Measurements from ENCODE around the gene LCN2.

DNA sequence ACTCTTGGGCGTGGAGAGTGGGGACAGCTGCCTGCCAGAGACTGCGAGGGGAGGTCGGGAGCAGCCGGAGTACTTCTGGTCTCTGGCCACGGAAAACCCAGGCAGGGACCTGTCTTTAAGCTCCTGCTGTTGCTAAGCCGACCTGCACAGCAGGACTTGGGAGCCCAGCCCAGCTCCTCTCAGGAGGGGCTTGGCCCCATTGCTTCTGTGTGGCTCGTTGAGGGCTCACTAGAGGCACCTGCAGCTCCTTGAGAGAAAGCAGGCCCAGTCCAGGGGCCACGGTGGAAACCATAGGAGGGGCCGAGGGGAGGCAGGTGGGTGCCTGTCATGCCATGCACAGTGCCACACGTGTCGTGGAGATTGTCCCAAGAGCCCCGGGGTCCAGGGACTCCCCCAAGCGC lies 3.3 kb upstream of the LCN2 start:
- TF ChIP-seq, protein P1, sequence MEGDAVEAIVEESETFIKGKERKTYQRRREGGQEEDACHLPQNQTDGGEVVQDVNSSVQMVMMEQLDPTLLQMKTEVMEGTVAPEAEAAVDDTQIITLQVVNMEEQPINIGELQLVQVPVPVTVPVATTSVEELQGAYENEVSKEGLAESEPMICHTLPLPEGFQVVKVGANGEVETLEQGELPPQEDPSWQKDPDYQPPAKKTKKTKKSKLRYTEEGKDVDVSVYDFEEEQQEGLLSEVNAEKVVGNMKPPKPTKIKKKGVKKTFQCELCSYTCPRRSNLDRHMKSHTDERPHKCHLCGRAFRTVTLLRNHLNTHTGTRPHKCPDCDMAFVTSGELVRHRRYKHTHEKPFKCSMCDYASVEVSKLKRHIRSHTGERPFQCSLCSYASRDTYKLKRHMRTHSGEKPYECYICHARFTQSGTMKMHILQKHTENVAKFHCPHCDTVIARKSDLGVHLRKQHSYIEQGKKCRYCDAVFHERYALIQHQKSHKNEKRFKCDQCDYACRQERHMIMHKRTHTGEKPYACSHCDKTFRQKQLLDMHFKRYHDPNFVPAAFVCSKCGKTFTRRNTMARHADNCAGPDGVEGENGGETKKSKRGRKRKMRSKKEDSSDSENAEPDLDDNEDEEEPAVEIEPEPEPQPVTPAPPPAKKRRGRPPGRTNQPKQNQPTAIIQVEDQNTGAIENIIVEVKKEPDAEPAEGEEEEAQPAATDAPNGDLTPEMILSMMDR (conservative IDR thresholded peaks at IDR 0.05; ENCODE audit: low read depth in 2 of 2) = no peak
- no peak for TF ChIP-seq POLR2AphosphoS5 (IDR thresholded peaks at IDR 0.05; ENCODE audit: low read depth)

Data from GM23338 (cell line).